ENCODE measurements around the gene ITGB3. TPM values are rescaled to one million over a fixed set of nuclear protein-coding genes. Genes with fewer than 3 reads are reported as not detected.
"Not testable (repeated sequence)": the region's sequence is repeated elsewhere in the genome, so short reads cannot be mapped to it uniquely, and the experiment has no call there.

The ITGB3 gene
- total RNA-seq, 2 experiments from 2014 or later, result not detected

- intact Hi-C loops (cut with micrococcal nuclease), result no loop called here
- Mint-ChIP-seq H3K27me3 (no peaks in the 10 kb centered on the region), H3K36me3 (ENCODE audit: low read depth) (no peaks in the 10 kb centered on the region), H3K4me1 (ENCODE audit: low read depth) (peaks cover 18% of the 10 kb centered on the region), H3K9me3 (no peaks in the 10 kb centered on the region), H3K4me3 (no peak overlapping the region), H3K27ac (no peak overlapping the region)
- POLR2A ChIA-PET, result interaction anchor here (0.9 kb wide), 1 partner anchor 10 kb away, joined by 3 read pairs; no protein-coding TSS in a partner anchor
- no peak for TF ChIP-seq CTCF (IDR thresholded peaks at IDR 0.05)
- CTCF ChIA-PET, result no interaction called here
- DNase-seq, result no peak
- no peak for ATAC-seq
Measured at GRCh38 chr17:47210779-47211178, 42.8 kb upstream of the ITGB3 start.

- Mint-ChIP-seq H3K4me1 (ENCODE audit: low read depth) (peaks cover 11% of the 10 kb centered on the region), H3K27ac (no peak overlapping the region), H3K4me3 (no peak overlapping the region), H3K27me3 (no peaks in the 10 kb centered on the region), H3K36me3 (ENCODE audit: low read depth) (no peaks in the 10 kb centered on the region), H3K9me3 (no peaks in the 10 kb centered on the region)
- TF ChIP-seq CTCF (IDR thresholded peaks at IDR 0.05), result no peak
- intact Hi-C loops (cut with micrococcal nuclease), result no loop called here
- ChIA-PET POLR2A (no interaction called here), CTCF (no interaction called here)
- DNase-seq, result no peak
- no peak for ATAC-seq
Measured at GRCh38 chr17:47212458-47212857, 41.2 kb upstream of the ITGB3 start.

GRCh38 chr17:47213540-47213939 is 40.1 kb upstream of the ITGB3 start:
- intact Hi-C loops (cut with micrococcal nuclease), result no loop called here
- no peak overlapping the region for H3K27ac Mint-ChIP-seq
- DNase-seq (no peak), ATAC-seq (no peak)
- H3K36me3 Mint-ChIP-seq (ENCODE audit: low read depth), result no peaks in the 10 kb centered on the region
- H3K9me3 Mint-ChIP-seq, result no peaks in the 10 kb centered on the region
- no peaks in the 10 kb centered on the region for H3K27me3 Mint-ChIP-seq
- peaks cover 12% of the 10 kb centered on the region for H3K4me1 Mint-ChIP-seq (ENCODE audit: low read depth)
- CTCF ChIA-PET, result no interaction called here
- POLR2A ChIA-PET, result interaction anchor here (0.6 kb wide), 1 partner anchor 79 kb away, joined by 4 read pairs; no protein-coding TSS in a partner anchor
- no peak for TF ChIP-seq CTCF (IDR thresholded peaks at IDR 0.05)
- H3K4me3 Mint-ChIP-seq, result no peak overlapping the region

GRCh38 chr17:47214931-47215330 is 38.7 kb upstream of the ITGB3 start:
- Mint-ChIP-seq H3K36me3 (ENCODE audit: low read depth) (no peaks in the 10 kb centered on the region), H3K4me1 (ENCODE audit: low read depth) (peaks cover 26% of the 10 kb centered on the region), H3K9me3 (no peaks in the 10 kb centered on the region), H3K27me3 (no peaks in the 10 kb centered on the region), H3K4me3 (no peak overlapping the region), H3K27ac (no peak overlapping the region)
- DNase-seq (no peak), ATAC-seq (no peak)
- POLR2A ChIA-PET, result no interaction called here
- TF ChIP-seq CTCF (IDR thresholded peaks at IDR 0.05), result no peak
- intact Hi-C loops (cut with micrococcal nuclease), result no loop called here
- CTCF ChIA-PET, result interaction anchor here (0.7 kb wide), 1 partner anchor 11 kb away, joined by 3 read pairs; no protein-coding TSS in a partner anchor

- H3K27me3 Mint-ChIP-seq; intact Hi-C loops (cut with micrococcal nuclease); H3K36me3 Mint-ChIP-seq (ENCODE audit: low read depth); CTCF ChIA-PET; H3K9me3 Mint-ChIP-seq; ATAC-seq; H3K4me3 Mint-ChIP-seq; DNase-seq; H3K27ac Mint-ChIP-seq: not testable (repeated sequence)
- H3K4me1 Mint-ChIP-seq (ENCODE audit: low read depth), result peaks cover 42% of the 10 kb centered on the region
- POLR2A ChIA-PET, result interaction anchor here (0.8 kb wide), 1 partner anchor 34 kb away, joined by 3 read pairs; no protein-coding TSS in a partner anchor
Measured at GRCh38 chr17:47216821-47217220, 36.8 kb upstream of the ITGB3 start.

GRCh38 chr17:47217279-47217678 is 36.3 kb upstream of the ITGB3 start:
- H3K27me3 Mint-ChIP-seq; CTCF ChIA-PET; H3K27ac Mint-ChIP-seq; H3K9me3 Mint-ChIP-seq; H3K4me3 Mint-ChIP-seq; DNase-seq; H3K36me3 Mint-ChIP-seq (ENCODE audit: low read depth); intact Hi-C loops (cut with micrococcal nuclease): not testable (repeated sequence)
- POLR2A ChIA-PET, result interaction anchor here (0.8 kb wide), 1 partner anchor 33 kb away, joined by 3 read pairs; no protein-coding TSS in a partner anchor
- H3K4me1 Mint-ChIP-seq (ENCODE audit: low read depth), result peaks cover 42% of the 10 kb centered on the region
- peak; percentile 65 for ATAC-seq

Data from activated CD8-positive, alpha-beta T cell treated with anti-CD3 and anti-CD28 coated beads for 36 hours (primary cell).